K562 (cell line): ENCODE measurements around the gene TBCEL. TPM values are rescaled to one million over a fixed set of nuclear protein-coding genes. Genes with fewer than 3 reads are reported as not detected.

Source experiments
- ATAC-seq: fragments of 200-7000 bp; cut with Tn5 transposase; 3 replicates; pipeline ENCODE4 v1.9.1; 2020; ENCODE audit warnings: moderate library complexity
- BruUV-seq: library from RNA; stranded (reverse); fragments of 400-500 nt; replicated peaks from 2 replicates; lab custom pipeline; 2021; lab: Mats Ljungman, UMichigan
- CTCF ChIA-PET: fragments of 300-600 bp; formaldehyde crosslinking; extraction: SDS; loops from one replicate; lab custom pipeline; 2021; ENCODE audit warnings: low intra/inter-chr PET ratio; lab: Yijun Ruan, JAX
- POLR2A ChIA-PET: fragments of 300-600, 350-650 bp; sonication (Branson Sonifier 250); formaldehyde crosslinking; extraction: SDS; loops from one replicate; lab custom pipeline; 2021; ENCODE audit warnings: antibody characterized with exemption, inconsistent platforms; lab: Yijun Ruan, JAX
- DNase-seq, 4 experiments: peaks; one replicate each; pipeline versions ENCODE4 v3.0.0 to v3.0.0-alpha.2; 2011 to 2018; ENCODE audit warnings: low spot score in 3 of 4, mixed read lengths in 3 of 4; ENCODE audit errors: extremely low read depth in 1 of 4
- FAIRE-seq: peaks from 2 replicates; lab custom pipeline; 2011; peaks lifted over from hg19 to GRCh38; lab: Jason Lieb, UNC
- H2AFZ ChIP-seq: 2 replicates; pipeline ENCODE4 v1.6.0; 2011; ENCODE audit warnings: low read depth, low read length, control low read depth, inconsistent platforms
- H3K27ac ChIP-seq: fragments of 200-600 bp; 3 replicates; pipeline ENCODE4 v1.8.0; 2011; ENCODE audit warnings: low read depth, mild to moderate bottlenecking, control low read depth, inconsistent platforms, low read length, moderate library complexity, mixed read lengths; ENCODE audit errors: extremely low read depth
- H3K27me3 ChIP-seq, 2 experiments: fragments of 300-600 bp in 1 of 2; 2 replicates in 1 of 2; 3 replicates in 1 of 2; pipeline versions ENCODE4 v1.6.0 to v1.8.0; 2011; ENCODE audit warnings: inconsistent platforms in 2 of 2, low read length in 2 of 2, mild to moderate bottlenecking in 1 of 2, mixed read lengths in 1 of 2, moderate library complexity in 1 of 2; ENCODE audit not compliant: control insufficient read depth in 2 of 2, insufficient read depth in 2 of 2
- H3K36me3 ChIP-seq: fragments of 300-600 bp; 3 replicates; pipeline ENCODE4 v1.8.0; 2011; ENCODE audit warnings: mild to moderate bottlenecking, low read length, inconsistent platforms; ENCODE audit not compliant: control insufficient read depth, insufficient read depth
- H3K4me1 ChIP-seq, 2 experiments: fragments of 200-600 bp in 1 of 2; replicated peaks in 1 of 2; 2 replicates in 1 of 2; 3 replicates in 1 of 2; pipeline versions ENCODE4 v1.5.1 to v1.8.0; 2011; ENCODE audit warnings: inconsistent platforms in 2 of 2, low read length in 2 of 2, mild to moderate bottlenecking in 1 of 2, mixed read lengths in 1 of 2, moderate library complexity in 1 of 2; ENCODE audit not compliant: control insufficient read depth in 2 of 2, insufficient read depth in 2 of 2
- H3K4me2 ChIP-seq: 2 replicates; pipeline ENCODE4 v1.6.1; 2011; ENCODE audit warnings: low read length, control low read depth, inconsistent platforms, mixed read lengths; ENCODE audit not compliant: insufficient read depth
- H3K4me3 ChIP-seq: fragments of 200-600 bp; sonication (generic), shearing (Covaris generic); 2 replicates; pipeline ENCODE4 v1.5.1; 2016; ENCODE audit warnings: control low read depth, inconsistent platforms
- H3K79me2 ChIP-seq: fragments of 200-600 bp; 3 replicates; pipeline ENCODE4 v1.8.0; 2011; ENCODE audit warnings: low read length, inconsistent platforms; ENCODE audit not compliant: control insufficient read depth, insufficient read depth
- H3K9ac ChIP-seq, 2 experiments: 2 replicates each; pipeline versions ENCODE4 v1.6.0 to v1.6.1; 2011; ENCODE audit warnings: low read depth in 2 of 2, low read length in 2 of 2, control low read depth in 1 of 2, inconsistent platforms in 1 of 2, mild to moderate bottlenecking in 1 of 2, mixed read lengths in 1 of 2; ENCODE audit not compliant: insufficient read depth in 1 of 2
- H3K9me1 ChIP-seq: one replicate; pipeline ENCODE4 v1.6.0; 2011; ENCODE audit warnings: inconsistent platforms, mild to moderate bottlenecking, low read length, moderate library complexity; ENCODE audit not compliant: control insufficient read depth, insufficient read depth
- H3K9me3 ChIP-seq: replicated peaks from 2 replicates; pipeline ENCODE4 v1.5.1; 2011; ENCODE audit warnings: low read depth, low read length, inconsistent platforms; ENCODE audit not compliant: control insufficient read depth, insufficient read depth
- H4K20me1 ChIP-seq: replicated peaks from 2 replicates; pipeline ENCODE4 v1.6.1; 2011; ENCODE audit warnings: low read length, inconsistent platforms, mixed read lengths; ENCODE audit not compliant: control insufficient read depth, insufficient read depth
- HDAC1 ChIP-seq, 2 experiments: fragments of 450-650 bp; IDR thresholded peaks; 2 replicates each; pipeline ENCODE4 v1.6.1; 2016 to 2017; ENCODE audit warnings: inconsistent platforms in 1 of 2, mild to moderate bottlenecking in 1 of 2, moderate library complexity in 1 of 2
- KLF13 ChIP-seq: fragments of 450-650 bp; IDR thresholded peaks from 2 replicates; pipeline ENCODE4 v1.6.1; 2016; ENCODE audit warnings: missing genetic modification characterization, low read depth, mild to moderate bottlenecking, missing compliant biosample characterization, moderate library complexity, borderline replicate concordance
- KLF6 ChIP-seq: fragments of 250-450 bp; sonication (Bioruptor Pico); IDR thresholded peaks from 2 replicates; pipeline ENCODE4 v1.4.0; 2020; ENCODE audit warnings: mild to moderate bottlenecking, moderate library complexity, borderline replicate concordance
- MAX ChIP-seq: sonication (generic); formaldehyde crosslinking; IDR thresholded peaks from 2 replicates; pipeline ENCODE4 v1.9.0; 2022; ENCODE audit warnings: mild to moderate bottlenecking, missing genetic modification reagents
- NFXL1 ChIP-seq: fragments of 450-650 bp; formaldehyde crosslinking; IDR thresholded peaks from 2 replicates; pipeline ENCODE4 v1.4.0; 2021; ENCODE audit warnings: mild to moderate bottlenecking
- SMARCC2 ChIP-seq: fragments of 450-650 bp; IDR thresholded peaks from 2 replicates; pipeline ENCODE4 v1.6.1; 2017; ENCODE audit warnings: antibody characterized with exemption, moderate library complexity, mild to moderate bottlenecking, low read depth
- WGBS: fragments of 100-300 bp; shearing (Covaris generic); methylation state at CpG from one replicate; pipeline ENCODE4 v1.1.6; 2016; ENCODE audit warnings: low coverage, mixed read lengths; ENCODE audit not compliant: insufficient coverage; ENCODE audit errors: missing lambda C conversion rate; 5-methylcytosine and 5-hydroxymethylcytosine counted together
- in situ Hi-C: fragments of 300-500 bp; cut with MboI; formaldehyde crosslinking; loops from 4 replicates; pipeline ENCODE4 v1.15.0; 2018; ENCODE audit warnings: inconsistent platforms, mixed read lengths
- intact Hi-C: fragments of 100-400 bp; cut with micrococcal nuclease; formaldehyde crosslinking; loops from 2 replicates; pipeline ENCODE4 v1.14.2; 2022
- polyA plus RNA-seq, 8 experiments: library from polyadenylated mRNA; depleted of rRNA in 4 of 8; stranded (reverse) in 5 of 8; unstranded in 3 of 8; fragments of >200 nt; fragmentation: Nextera tagmentation in 2 of 8; fragmentation: Illumina TruSeq in 1 of 8; extraction: Ambion mirVana in 2 of 8; extraction: Trizol in 1 of 8; gene quantifications; 2 replicates each; pipeline versions ENCODE4 v1.2.1 to v1.2.3, GENCODE V29; 2011 to 2014; ENCODE audit warnings: inconsistent platforms in 1 of 8, missing spikeins in 1 of 8
- total RNA-seq, 7 experiments: library from RNA; depleted of rRNA in 6 of 7; stranded (reverse); fragments of >200 nt in 6 of 7; fragmentation: Illumina TruSeq in 2 of 7; extraction: Trizol in 2 of 7; gene quantifications; 2 replicates each; pipeline versions ENCODE4 v1.2.1 to v1.2.3, GENCODE V29; 2011 to 2021; ENCODE audit warnings: low replicate concordance in 1 of 7

The TBCEL gene
- total and polyA plus RNA-seq, 9 of the 15 experiments (the other 6 are each of a cell fraction or from before 2014, with no cell fraction given), result 0.39 to 2.3 (median 1.4) TPM

GRCh38 chr11:121129362-121130340 lies 105.7 kb downstream of the TBCEL start:
- ChIA-PET POLR2A (interaction anchor here (0.6 to 1.6 kb wide), 4 partner anchors 9 to 462 kb away, joined by 3 to 4 read pairs (median 3); no protein-coding TSS in a partner anchor), CTCF (no interaction called here)
- Histone ChIP-seq H4K20me1 (no peaks in the 10 kb centered on the region), H2AFZ (no peak overlapping the region), H3K4me1 (peaks cover 0 to 5% of the 10 kb centered on the region in 2 experiments; a peak in 1 of 5 replicates), H3K4me3 (no peak overlapping the region), H3K9me1 (no peaks in the 10 kb centered on the region), H3K27me3 (peaks cover 31 to 52% of the 10 kb centered on the region in 2 experiments), H3K4me2 (no peak overlapping the region), H3K9me3 (no peaks in the 10 kb centered on the region), H3K36me3 (no peaks in the 10 kb centered on the region), H3K27ac (no peak overlapping the region), H3K79me2 (no peaks in the 10 kb centered on the region), H3K9ac (no peak overlapping the region)
- DNase-seq (no peak), FAIRE-seq (no peak), ATAC-seq (no peak)
- WGBS, result 2% methylated on average over 28 of the region's 29 CpGs
- in situ Hi-C loops (no loop called here), intact Hi-C loops (no loop called here)
- no peak for TF ChIP-seq SMARCC2
- TF ChIP-seq KLF6 (CRISPR knock-in tag), result no peak
- no peak for TF ChIP-seq HDAC1 (IDR thresholded peaks at IDR 0.05)
- no peak for TF ChIP-seq NFXL1 (CRISPR knock-in tag)
- no peak for TF ChIP-seq MAX (CRISPR knock-in tag)
- no peak for TF ChIP-seq KLF13 (tag)
- no TSS peak for BruUV-seq
